ENCODE results near the gene IRX5.

- TF ChIP-seq ZNF274 (IDR thresholded peaks at IDR 0.05; ENCODE audit: low read depth, low read length) = no peak
- TF ChIP-seq YY1 (IDR thresholded peaks at IDR 0.05; ENCODE audit: insufficient read depth, insufficient read length) = no peak
Observed at GRCh38 chr16:54968011-54968410, 37.3 kb downstream of the IRX5 start.
